A673 (cell line): ENCODE measurements around the gene ZNF776. TPM values are rescaled to one million over a fixed set of nuclear protein-coding genes. Genes with fewer than 3 reads are reported as not detected.

Source experiments
- BruUV-seq: library from RNA; stranded (reverse); fragments of 400-500 nt; replicated peaks from 2 replicates; lab custom pipeline; 2021; lab: Mats Ljungman, UMichigan
- CTCF ChIA-PET: fragments of 300-600 bp; sonication (Branson Sonifier 250); formaldehyde crosslinking; loops from one replicate; lab custom pipeline; 2022; ENCODE audit warnings: antibody characterized with exemption; lab: Charles Lee
- POLR2A ChIA-PET: fragments of 300-600 bp; sonication (Branson Sonifier 250); formaldehyde crosslinking; loops from one replicate; lab custom pipeline; 2022; ENCODE audit warnings: antibody characterized with exemption; ENCODE audit not compliant: low non-redundant PET; lab: Charles Lee
- DNase-seq: peaks from one replicate; pipeline ENCODE4 v3.0.0-alpha.2; 2015; ENCODE audit warnings: low spot score
- H3K27ac ChIP-seq: fragments of 200-600 bp; sonication (generic); 2 replicates; pipeline ENCODE4 v1.5.1; 2016; ENCODE audit warnings: mixed run types, low read depth, mild to moderate bottlenecking, mixed read lengths, antibody characterized with exemption, low read length; ENCODE audit not compliant: poor library complexity, severe bottlenecking
- H3K27me3 ChIP-seq: fragments of 200-600 bp; sonication (generic); replicated peaks from 2 replicates; pipeline ENCODE4 v1.6.1; 2017; ENCODE audit warnings: mixed run types, low read depth, mild to moderate bottlenecking, mixed read lengths, antibody characterized with exemption, low read length; ENCODE audit not compliant: insufficient read depth, poor library complexity
- H3K36me3 ChIP-seq: fragments of 200-600 bp; sonication (generic); 2 replicates; pipeline ENCODE4 v1.6.1; 2016; ENCODE audit warnings: mixed run types, mild to moderate bottlenecking, mixed read lengths, antibody characterized with exemption, low read length; ENCODE audit not compliant: insufficient read depth, poor library complexity, severe bottlenecking
- H3K4me1 ChIP-seq: fragments of 200-600 bp; sonication (generic); 2 replicates; pipeline ENCODE4 v1.6.1; 2017; ENCODE audit warnings: mixed run types, mild to moderate bottlenecking, mixed read lengths, antibody characterized with exemption, low read length; ENCODE audit not compliant: insufficient read depth, poor library complexity, severe bottlenecking
- H3K4me3 ChIP-seq: fragments of 200-600 bp; sonication (generic); 2 replicates; pipeline ENCODE4 v1.5.1; 2016; ENCODE audit warnings: low read depth, mixed run types, mild to moderate bottlenecking, mixed read lengths, low read length; ENCODE audit not compliant: poor library complexity, severe bottlenecking
- H3K9me3 ChIP-seq: fragments of 200-600 bp; sonication (generic); 2 replicates; pipeline ENCODE4 v1.6.1; 2016; ENCODE audit warnings: mixed run types, low read depth, mild to moderate bottlenecking, mixed read lengths, antibody characterized with exemption, low read length; ENCODE audit not compliant: poor library complexity, severe bottlenecking
- CTCF ChIP-seq: fragments of 300-800, 200-600 bp; sonication (generic); conservative IDR thresholded peaks from 2 replicates; pipeline ENCODE4 v1.5.1; 2017; ENCODE audit warnings: low read depth, mild to moderate bottlenecking, antibody characterized with exemption, low read length, moderate library complexity, mixed read lengths
- EZH2 ChIP-seq: fragments of 200-600 bp; sonication (generic); IDR thresholded peaks from 2 replicates; pipeline ENCODE4 v1.6.1; 2017; ENCODE audit warnings: borderline replicate concordance, low read depth, mild to moderate bottlenecking, mixed read lengths, antibody characterized with exemption, low read length; ENCODE audit not compliant: poor library complexity, severe bottlenecking
- intact Hi-C: fragments of 100-400 bp; cut with micrococcal nuclease; formaldehyde crosslinking; loops from one replicate; pipeline ENCODE4 v1.10.0; 2022; ENCODE audit not compliant: unreplicated experiment
- total RNA-seq: library from RNA; stranded (reverse); gene quantifications from 2 replicates; pipeline ENCODE4 v1.2.3, GENCODE V29; 2021

Gene ZNF776
- total RNA-seq, 1 experiment from 2014 or later = 15.8 TPM

- Histone ChIP-seq H3K36me3 (no peaks in the 10 kb centered on the region), H3K27me3 (no peaks in the 10 kb centered on the region), H3K27ac (no peak overlapping the region), H3K4me3 (no peak overlapping the region), H3K4me1 (peaks cover 7% of the 10 kb centered on the region), H3K9me3 (no peaks in the 10 kb centered on the region)
- BruUV-seq = no TSS peak
- ChIA-PET POLR2A (no interaction called here), CTCF (no interaction called here)
- intact Hi-C loops = no loop called here
- TF ChIP-seq EZH2 (no peak), CTCF (no peak)
- no peak for DNase-seq
Observed at GRCh38 chr19:57802269-57802668, 55.7 kb downstream of the ZNF776 start.

- ChIA-PET CTCF (interaction anchor here (0.6 kb wide), 1 partner anchor 21 kb away, joined by 3 read pairs; no protein-coding TSS in a partner anchor), POLR2A (no interaction called here)
- TSS peak; percentile 38 for BruUV-seq
- H3K36me3 ChIP-seq = peaks cover 7% of the 10 kb centered on the region
- intact Hi-C loops = no loop called here
- H3K4me1 ChIP-seq = peaks cover 7% of the 10 kb centered on the region
- TF ChIP-seq EZH2 (no peak), CTCF (no peak)
- no peak for DNase-seq
- H3K27me3 ChIP-seq = no peaks in the 10 kb centered on the region
- H3K9me3 ChIP-seq = no peaks in the 10 kb centered on the region
- peak overlapping the region; percentile 53 for H3K4me3 ChIP-seq
- peak overlapping the region; percentile 75 for H3K27ac ChIP-seq
Observed at GRCh38 chr19:57803265-57803593, 56.6 kb downstream of the ZNF776 start.

GRCh38 chr19:57803594-57804325 is 57.1 kb downstream of the ZNF776 start:
- no TSS peak for BruUV-seq
- Histone ChIP-seq H3K27me3 (no peaks in the 10 kb centered on the region), H3K4me3 (peak overlapping the region; percentile 53), H3K4me1 (peaks cover 7% of the 10 kb centered on the region), H3K27ac (peak overlapping the region; percentile 75), H3K36me3 (peaks cover 10% of the 10 kb centered on the region), H3K9me3 (no peaks in the 10 kb centered on the region)
- ChIA-PET POLR2A (no interaction called here), CTCF (interaction anchor here (0.6 kb wide), 1 partner anchor 22 kb away, joined by 3 read pairs; no protein-coding TSS in a partner anchor)
- intact Hi-C loops = no loop called here
- DNase-seq = peak; percentile 40
- TF ChIP-seq CTCF = no peak
- no peak for TF ChIP-seq EZH2
